PC-9 (cell line): ENCODE results near the gene DSCAML1. TPM values are rescaled to one million over a fixed set of nuclear protein-coding genes. Genes with fewer than 3 reads are reported as not detected.

Source experiments
- BruUV-seq: library from RNA; stranded (reverse); fragments of 400-500 nt; replicated peaks from 2 replicates; lab custom pipeline; 2021; lab: Mats Ljungman, UMichigan
- CTCF ChIA-PET: fragments of 300-600 bp; sonication (Branson Sonifier 250); formaldehyde crosslinking; loops from one replicate; lab custom pipeline; 2022; ENCODE audit warnings: antibody characterized with exemption; lab: Charles Lee
- POLR2A ChIA-PET: fragments of 300-600 bp; sonication (Branson Sonifier 250); formaldehyde crosslinking; loops from one replicate; lab custom pipeline; 2022; ENCODE audit warnings: antibody characterized with exemption; ENCODE audit not compliant: unreplicated experiment; lab: Charles Lee
- DNase-seq, 2 experiments: peaks; one replicate each; pipeline versions ENCODE4 v3.0.0 to v3.0.0-alpha.2; 2015 to 2022; ENCODE audit warnings: mixed read lengths in 1 of 2
- H2AFZ ChIP-seq: fragments of 200-600 bp; sonication (generic); 2 replicates; pipeline ENCODE4 v1.8.1; 2017; ENCODE audit warnings: antibody characterized with exemption
- H3F3A ChIP-seq: fragments of 200-600 bp; sonication (generic); 2 replicates; pipeline ENCODE4 v1.8.1; 2017; ENCODE audit warnings: antibody characterized with exemption, mild to moderate bottlenecking, low read depth; ENCODE audit not compliant: insufficient read depth
- H3K27ac ChIP-seq: fragments of 200-600 bp; sonication (generic); 2 replicates; pipeline ENCODE4 v1.6.1; 2016; ENCODE audit warnings: mixed run types
- H3K27me3 ChIP-seq: fragments of 200-600 bp; sonication (generic); 2 replicates; pipeline ENCODE4 v1.6.1; 2016; ENCODE audit warnings: low read depth, mixed run types; ENCODE audit not compliant: insufficient read depth
- H3K36me3 ChIP-seq: fragments of 200-600 bp; sonication (generic); 2 replicates; pipeline ENCODE4 v1.6.1; 2016; ENCODE audit warnings: low read depth, mixed run types
- H3K4me1 ChIP-seq: fragments of 200-600 bp; sonication (generic); replicated peaks from 2 replicates; pipeline ENCODE4 v1.6.1; 2016; ENCODE audit warnings: mixed run types; ENCODE audit not compliant: insufficient read depth
- H3K4me2 ChIP-seq: fragments of 200-600 bp; sonication (generic); 2 replicates; pipeline ENCODE4 v1.6.1; 2017; ENCODE audit warnings: mixed run types
- H3K4me3 ChIP-seq: fragments of 200-600 bp; sonication (generic); 2 replicates; pipeline ENCODE4 v1.6.1; 2016; ENCODE audit warnings: mixed run types
- H3K79me2 ChIP-seq: fragments of 200-600 bp; sonication (generic); 2 replicates; pipeline ENCODE4 v1.6.1; 2017; ENCODE audit warnings: low read depth, mixed run types
- H3K9me2 ChIP-seq: fragments of 200-600 bp; sonication (generic); 2 replicates; pipeline ENCODE4 v1.8.1; 2017; ENCODE audit warnings: mild to moderate bottlenecking; ENCODE audit not compliant: insufficient read depth
- H3K9me3 ChIP-seq: fragments of 200-600 bp; sonication (generic); 2 replicates; pipeline ENCODE4 v1.8.1; 2016; ENCODE audit warnings: low read depth; ENCODE audit not compliant: insufficient read depth
- H4K20me1 ChIP-seq: fragments of 200-600 bp; sonication (generic); 2 replicates; pipeline ENCODE4 v1.8.1; 2017; ENCODE audit not compliant: insufficient read depth
- CTCF ChIP-seq: fragments of 200-600 bp; sonication (generic); conservative IDR thresholded peaks from 2 replicates; pipeline ENCODE4 v1.6.1; 2017; ENCODE audit warnings: mixed run types, antibody characterized with exemption, mild to moderate bottlenecking, moderate library complexity
- EZH2 ChIP-seq: fragments of 200-600 bp; sonication (generic); IDR thresholded peaks from 2 replicates; pipeline ENCODE4 v1.8.0; 2017; ENCODE audit warnings: antibody characterized with exemption, low read depth
- intact Hi-C: fragments of 100-400 bp; cut with micrococcal nuclease; formaldehyde crosslinking; loops from one replicate; pipeline ENCODE4 v1.10.0; 2022; ENCODE audit not compliant: unreplicated experiment
- total RNA-seq: library from RNA; stranded (reverse); gene quantifications from 2 replicates; pipeline ENCODE4 v1.2.3, GENCODE V29; 2021

Gene DSCAML1
- total RNA-seq, 1 experiment from 2014 or later: not detected

DNA sequence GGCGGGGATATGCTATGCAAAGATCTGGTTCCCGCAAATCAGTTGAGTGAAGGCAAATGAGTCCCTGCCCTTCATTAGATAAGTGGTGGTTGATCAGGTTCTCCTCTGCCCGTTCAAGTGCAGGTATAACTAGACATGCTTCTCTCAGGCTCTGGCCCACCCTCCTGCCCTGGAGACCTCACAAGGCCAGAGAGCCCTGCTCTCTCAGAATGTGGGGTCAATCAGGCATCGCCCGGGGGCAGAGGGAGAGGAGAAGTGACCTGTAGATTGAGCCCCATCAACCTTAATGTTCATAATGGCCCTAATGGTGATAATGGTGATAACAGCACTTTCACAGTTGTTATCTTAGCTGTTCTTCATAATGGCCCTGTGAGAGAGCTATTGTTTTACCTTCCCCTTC is 224.3 kb downstream of the DSCAML1 start:
- H3K9me2 ChIP-seq: no peaks in the 10 kb centered on the region
- intact Hi-C loops: no loop called here
- no peaks in the 10 kb centered on the region; the same call in 1 of the 2 replicates for H4K20me1 ChIP-seq
- no peaks in the 10 kb centered on the region for H3K79me2 ChIP-seq
- CTCF ChIA-PET: no interaction called here
- no peak overlapping the region for H3K4me3 ChIP-seq
- H3K27ac ChIP-seq: no peak overlapping the region
- BruUV-seq: no TSS peak
- peaks cover 82% of the 10 kb centered on the region for H3K27me3 ChIP-seq
- H3K36me3 ChIP-seq: no peaks in the 10 kb centered on the region
- no peaks in the 10 kb centered on the region for H3K4me1 ChIP-seq
- H3F3A ChIP-seq: no peaks in the 10 kb centered on the region
- DNase-seq: no peak
- no peak overlapping the region for H2AFZ ChIP-seq
- no peak overlapping the region for H3K4me2 ChIP-seq
- POLR2A ChIA-PET: no interaction called here
- TF ChIP-seq CTCF: no peak
- TF ChIP-seq EZH2: no peak
- no peaks in the 10 kb centered on the region for H3K9me3 ChIP-seq

GRCh38 chr11:117572129-117572528 is 224.9 kb downstream of the DSCAML1 start:
- Histone ChIP-seq H3K79me2 (no peaks in the 10 kb centered on the region), H3K9me3 (no peaks in the 10 kb centered on the region), H3K4me3 (no peak overlapping the region), H3K36me3 (no peaks in the 10 kb centered on the region), H3K4me1 (no peaks in the 10 kb centered on the region), H2AFZ (no peak overlapping the region), H3K27me3 (peaks cover 79% of the 10 kb centered on the region), H3K4me2 (no peak overlapping the region), H3F3A (no peaks in the 10 kb centered on the region), H3K27ac (no peak overlapping the region), H4K20me1 (no peaks in the 10 kb centered on the region; the same call in 1 of the 2 replicates), H3K9me2 (no peaks in the 10 kb centered on the region)
- BruUV-seq: no TSS peak
- ChIA-PET CTCF (no interaction called here), POLR2A (no interaction called here)
- DNase-seq: no peak
- no peak for TF ChIP-seq CTCF
- intact Hi-C loops: no loop called here

DNA sequence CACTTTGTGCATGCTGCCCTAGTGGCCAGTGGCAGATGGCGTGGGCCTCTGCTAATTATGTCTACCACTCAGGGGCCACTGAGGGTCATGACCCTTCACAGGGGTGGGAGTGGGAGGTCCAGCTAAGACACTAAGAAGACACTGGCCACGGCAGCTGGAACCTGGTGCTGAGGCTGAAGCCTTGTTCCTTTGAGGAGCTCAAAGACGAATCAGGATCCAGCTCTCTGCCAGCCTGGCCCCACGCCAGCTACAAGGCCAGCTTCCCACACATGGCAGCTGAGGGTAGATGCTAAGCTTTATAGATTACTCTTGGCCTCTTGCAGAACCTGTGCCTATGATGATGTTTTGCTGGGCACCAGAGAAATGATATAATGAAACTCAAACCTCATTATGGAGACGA is 226.3 kb downstream of the DSCAML1 start:
- POLR2A ChIA-PET: no interaction called here
- Histone ChIP-seq H3K4me3 (no peak overlapping the region), H3K36me3 (no peaks in the 10 kb centered on the region), H2AFZ (no peak overlapping the region), H3K4me2 (no peak overlapping the region), H3K27me3 (peaks cover 71% of the 10 kb centered on the region), H3K9me2 (no peaks in the 10 kb centered on the region), H3K27ac (no peak overlapping the region), H3K4me1 (no peaks in the 10 kb centered on the region), H3K79me2 (no peaks in the 10 kb centered on the region), H4K20me1 (no peaks in the 10 kb centered on the region; the same call in 1 of the 2 replicates), H3F3A (no peaks in the 10 kb centered on the region), H3K9me3 (no peaks in the 10 kb centered on the region)
- CTCF ChIA-PET: no interaction called here
- intact Hi-C loops: no loop called here
- TF ChIP-seq EZH2 (no peak), CTCF (no peak)
- BruUV-seq: no TSS peak
- no peak for DNase-seq
